Measurements from ENCODE around the gene RPP14.

DNA sequence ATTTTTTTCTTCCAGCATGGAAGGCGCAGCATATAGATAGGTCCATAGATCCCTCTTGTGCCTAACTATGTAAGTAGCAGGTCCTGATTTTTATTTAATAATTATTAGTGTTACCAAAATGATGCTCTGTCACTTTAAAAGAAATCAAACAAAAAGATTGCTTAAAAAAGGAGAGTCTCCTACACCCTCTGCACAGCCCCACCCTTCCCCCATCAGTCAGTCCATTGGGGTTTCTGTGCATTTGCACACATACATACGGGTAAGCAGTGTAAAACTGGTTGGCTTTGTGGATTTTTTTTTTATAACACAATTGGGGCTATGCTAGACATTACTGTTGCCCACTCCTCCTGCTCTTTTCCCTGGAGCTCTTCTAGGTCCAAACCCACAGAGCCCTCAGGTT lies 7.0 kb upstream of the RPP14 start:
- TF ChIP-seq, protein P1, sequence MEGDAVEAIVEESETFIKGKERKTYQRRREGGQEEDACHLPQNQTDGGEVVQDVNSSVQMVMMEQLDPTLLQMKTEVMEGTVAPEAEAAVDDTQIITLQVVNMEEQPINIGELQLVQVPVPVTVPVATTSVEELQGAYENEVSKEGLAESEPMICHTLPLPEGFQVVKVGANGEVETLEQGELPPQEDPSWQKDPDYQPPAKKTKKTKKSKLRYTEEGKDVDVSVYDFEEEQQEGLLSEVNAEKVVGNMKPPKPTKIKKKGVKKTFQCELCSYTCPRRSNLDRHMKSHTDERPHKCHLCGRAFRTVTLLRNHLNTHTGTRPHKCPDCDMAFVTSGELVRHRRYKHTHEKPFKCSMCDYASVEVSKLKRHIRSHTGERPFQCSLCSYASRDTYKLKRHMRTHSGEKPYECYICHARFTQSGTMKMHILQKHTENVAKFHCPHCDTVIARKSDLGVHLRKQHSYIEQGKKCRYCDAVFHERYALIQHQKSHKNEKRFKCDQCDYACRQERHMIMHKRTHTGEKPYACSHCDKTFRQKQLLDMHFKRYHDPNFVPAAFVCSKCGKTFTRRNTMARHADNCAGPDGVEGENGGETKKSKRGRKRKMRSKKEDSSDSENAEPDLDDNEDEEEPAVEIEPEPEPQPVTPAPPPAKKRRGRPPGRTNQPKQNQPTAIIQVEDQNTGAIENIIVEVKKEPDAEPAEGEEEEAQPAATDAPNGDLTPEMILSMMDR (conservative IDR thresholded peaks at IDR 0.05) = no peak
- no peak for TF ChIP-seq EZH2 (IDR thresholded peaks at IDR 0.05; ENCODE audit: low read depth)

All from PC-9 (cell line).